ENCODE measurements around the gene POFUT1.
"Not testable (repeated sequence)": the region's sequence is repeated elsewhere in the genome, so short reads cannot be mapped to it uniquely, and the experiment has no call there.

POFUT1 gene

GRCh38 chr20:32189123-32189410, 18.6 kb upstream of the POFUT1 start:
- DNase-seq (ENCODE audit: low read depth in 2 of 2) = no peak

- DNase-seq (ENCODE audit: low read depth in 2 of 2) = no peak
Observed at GRCh38 chr20:32189691-32190615, 17.7 kb upstream of the POFUT1 start.

GRCh38 chr20:32190616-32191415, 16.9 kb upstream of the POFUT1 start:
- DNase-seq (ENCODE audit: low read depth in 2 of 2) = no peak

- DNase-seq (ENCODE audit: low read depth in 2 of 2) = no peak
Observed at GRCh38 chr20:32191422-32191821, 16.3 kb upstream of the POFUT1 start.

- no peak for DNase-seq (ENCODE audit: low read depth in 2 of 2)
Observed at GRCh38 chr20:32191873-32192272, 15.8 kb upstream of the POFUT1 start.

- no peak for DNase-seq (ENCODE audit: low read depth in 2 of 2)
Observed at GRCh38 chr20:32192698-32193097, 15.0 kb upstream of the POFUT1 start.

- not testable (repeated sequence) for DNase-seq (ENCODE audit: low read depth in 2 of 2)
Observed at GRCh38 chr20:32193336-32193735, 14.3 kb upstream of the POFUT1 start.

- no peak for DNase-seq (ENCODE audit: low read depth in 2 of 2)
Observed at GRCh38 chr20:32193996-32194395, 13.7 kb upstream of the POFUT1 start.

GRCh38 chr20:32195581-32195980, 12.1 kb upstream of the POFUT1 start:
- DNase-seq (ENCODE audit: low read depth in 2 of 2) = no peak

GRCh38 chr20:32196613-32197012, 11.1 kb upstream of the POFUT1 start:
- DNase-seq (ENCODE audit: low read depth in 2 of 2) = not testable (repeated sequence)

GRCh38 chr20:32197136-32197535, 10.5 kb upstream of the POFUT1 start:
- DNase-seq (ENCODE audit: low read depth in 2 of 2) = not testable (repeated sequence)

GRCh38 chr20:32199006-32199405, 8.7 kb upstream of the POFUT1 start:
- no peak for DNase-seq (ENCODE audit: low read depth in 2 of 2)

- no peak for DNase-seq (ENCODE audit: low read depth in 2 of 2)
Observed at GRCh38 chr20:32201296-32201976, 6.2 kb upstream of the POFUT1 start.

GRCh38 chr20:32201977-32202363, 5.7 kb upstream of the POFUT1 start:
- DNase-seq (ENCODE audit: low read depth in 2 of 2) = no peak

- no peak for DNase-seq (ENCODE audit: low read depth in 2 of 2)
Observed at GRCh38 chr20:32203356-32204204, 4.1 kb upstream of the POFUT1 start.

- DNase-seq (ENCODE audit: low read depth in 2 of 2) = peak in 1 of 2 donors; percentile 44
Observed at GRCh38 chr20:32204205-32205109, 3.2 kb upstream of the POFUT1 start.

- DNase-seq (ENCODE audit: low read depth in 2 of 2) = no peak
Observed at GRCh38 chr20:32205110-32205842, 2.4 kb upstream of the POFUT1 start.

GRCh38 chr20:32205843-32206759, 1.6 kb upstream of the POFUT1 start:
- DNase-seq (ENCODE audit: low read depth in 2 of 2) = no peak
